HPDE6-E6E7 (cell line): ENCODE measurements around the gene TACC3.

Source experiments
- DNase-seq: peaks from one replicate; pipeline ENCODE4 v3.0.0; 2011; ENCODE audit warnings: missing footprints; ENCODE audit errors: extremely low spot score

TACC3 gene

DNA sequence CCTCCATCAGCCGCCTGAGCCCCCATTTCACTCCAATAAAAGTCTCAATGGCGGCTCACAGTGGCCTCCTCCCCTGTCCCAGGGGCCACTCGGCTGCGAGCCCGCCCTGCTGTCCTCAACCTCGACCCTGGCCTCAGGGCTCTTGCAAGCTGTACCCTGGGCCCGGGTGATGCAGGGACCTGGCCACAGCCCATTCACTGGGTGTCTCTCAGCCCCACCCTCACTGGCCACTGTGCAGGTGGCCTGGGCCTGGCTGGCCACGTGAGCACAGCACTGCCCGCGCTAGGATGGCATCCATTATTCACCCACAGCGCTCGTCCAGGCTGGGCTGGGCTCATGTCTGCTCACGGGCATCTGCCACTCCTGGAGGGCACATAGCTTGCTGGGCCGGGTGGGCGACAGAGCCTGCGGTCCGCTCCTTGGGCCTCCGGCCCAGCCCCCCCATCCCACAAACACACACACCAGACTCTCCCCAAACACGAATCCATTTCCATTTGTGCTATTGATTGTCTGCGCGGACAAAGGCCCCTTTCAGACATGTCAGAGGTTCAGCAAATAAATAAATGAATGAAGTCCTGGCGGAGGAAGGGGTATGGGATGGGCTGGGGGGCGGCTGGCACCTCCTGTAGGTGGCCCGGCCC, 55.3 kb downstream of the TACC3 start:
- DNase-seq, result no peak

DNA sequence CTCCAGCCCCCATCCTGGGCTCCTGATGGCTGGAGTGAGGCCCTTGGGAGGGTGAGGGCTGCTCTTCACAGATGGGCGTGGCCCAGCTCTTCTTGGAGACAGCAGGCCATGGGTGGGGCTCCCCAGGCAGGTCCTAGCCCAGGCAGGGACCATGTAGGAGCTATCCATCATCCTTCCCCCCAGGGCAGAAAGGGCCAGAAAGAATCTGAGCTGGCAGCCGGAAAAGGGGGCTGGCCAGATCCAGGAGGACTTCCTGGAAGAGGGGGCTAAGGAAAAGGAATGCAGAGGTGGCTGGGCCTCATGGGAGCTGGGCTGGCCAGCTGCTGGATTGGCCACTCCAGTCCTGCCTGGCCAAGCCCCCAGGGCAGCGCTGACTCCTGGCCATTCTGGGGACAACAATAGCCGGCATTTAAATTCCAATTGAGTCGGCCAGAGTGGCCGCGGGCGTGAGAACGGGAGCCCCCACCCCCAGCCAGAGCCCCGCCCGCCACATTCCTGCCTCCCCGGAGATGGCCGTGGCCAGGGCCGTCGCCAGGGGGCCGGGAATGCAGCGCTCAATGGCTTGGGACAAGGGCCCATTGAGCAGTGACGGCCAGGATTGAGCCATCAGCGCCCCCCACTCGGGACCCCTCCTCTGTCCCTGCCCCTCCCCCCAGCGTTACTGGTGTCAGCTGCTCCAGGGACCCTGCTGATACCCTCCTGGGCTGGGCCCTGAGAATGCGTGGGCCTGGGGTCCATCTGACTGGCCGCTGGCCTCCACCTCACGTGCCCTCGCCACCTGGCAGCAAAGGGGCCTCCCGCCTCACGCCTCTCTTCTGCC, 56.7 kb downstream of the TACC3 start:
- DNase-seq, result peak; percentile 85

DNA sequence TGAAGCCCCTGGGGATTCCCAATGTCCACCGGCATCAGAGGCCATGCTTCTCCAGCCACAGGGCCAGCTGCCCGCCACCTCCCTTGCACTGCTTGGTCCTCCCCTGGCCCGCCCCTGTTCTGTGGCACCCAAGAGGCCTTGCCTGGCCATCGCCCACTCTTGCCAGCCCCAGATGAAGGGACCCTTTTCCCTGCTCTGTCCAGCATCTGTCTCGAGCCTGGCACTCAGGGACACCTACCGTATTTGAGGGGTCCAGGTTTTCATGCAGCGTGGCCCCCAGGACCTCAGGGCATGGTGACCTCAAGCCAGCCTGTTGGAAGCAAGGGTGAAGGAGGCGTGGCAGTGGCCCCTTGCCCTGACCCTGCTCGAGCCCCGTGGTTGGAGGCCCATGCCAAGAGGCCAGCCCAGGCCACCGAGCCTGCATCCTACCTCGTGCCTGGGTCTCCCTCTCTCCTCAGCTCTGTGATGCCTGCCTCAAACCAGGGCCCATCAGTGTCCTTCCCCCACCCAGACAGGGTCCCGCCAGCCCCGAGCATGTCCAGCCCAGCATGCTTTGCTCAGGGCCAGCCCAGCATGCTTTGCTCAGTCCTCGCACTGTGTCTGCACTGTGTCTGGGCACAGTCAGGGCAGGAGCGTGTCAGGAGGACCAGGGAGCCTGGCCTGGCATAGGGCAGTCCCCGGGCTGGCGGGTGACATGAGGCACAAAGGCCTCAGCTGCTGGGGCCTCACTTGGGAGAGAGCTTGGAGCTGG, 57.5 kb downstream of the TACC3 start:
- no peak for DNase-seq

GRCh38 chr4:1779588-1780382, 58.5 kb downstream of the TACC3 start:
- no peak for DNase-seq

GRCh38 chr4:1780435-1780834, 59.1 kb downstream of the TACC3 start:
- DNase-seq, result no peak

DNA sequence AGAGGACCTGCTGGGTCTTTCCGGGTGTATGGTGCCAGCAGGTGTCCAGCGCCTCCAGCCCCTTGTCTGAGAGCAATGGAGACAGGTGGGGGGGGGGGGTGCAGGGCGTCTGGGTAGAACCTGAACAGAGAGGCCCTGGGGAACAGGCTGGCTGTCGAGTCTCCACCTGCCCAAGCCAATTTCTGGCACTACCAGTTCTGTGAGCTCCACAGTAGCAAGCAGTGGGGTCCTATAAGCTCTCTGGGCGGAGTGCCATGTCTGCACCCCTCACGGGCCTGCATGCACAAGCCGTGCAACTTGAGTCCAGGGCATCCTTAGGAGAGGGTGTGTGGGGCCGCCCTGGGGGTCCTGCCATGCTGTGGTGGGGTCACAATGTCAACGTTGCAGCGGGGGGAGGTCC, 61.7 kb downstream of the TACC3 start:
- DNase-seq, result no peak

DNA sequence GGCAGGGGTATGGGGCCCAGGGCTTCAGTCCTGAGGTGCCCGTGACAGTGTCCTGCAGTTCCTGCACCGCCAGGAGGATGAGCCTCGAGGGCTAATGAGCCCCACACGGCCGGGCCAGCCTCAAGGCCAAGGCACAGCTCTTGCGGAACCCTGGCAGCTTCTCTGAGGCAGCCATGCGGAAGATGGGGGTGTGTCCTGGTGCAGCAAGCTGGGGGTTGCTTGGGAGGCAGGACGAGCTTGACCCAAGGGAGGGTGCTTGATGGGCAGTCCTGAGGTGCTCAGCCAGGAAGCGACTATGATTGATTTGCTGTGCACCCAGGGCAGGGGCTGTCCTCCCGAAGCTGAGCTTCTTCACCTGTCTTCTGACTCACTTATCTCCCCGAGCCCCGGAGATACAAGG, 62.6 kb downstream of the TACC3 start:
- DNase-seq, result no peak

GRCh38 chr4:1784395-1784788, 63.1 kb downstream of the TACC3 start:
- DNase-seq, result no peak

DNA sequence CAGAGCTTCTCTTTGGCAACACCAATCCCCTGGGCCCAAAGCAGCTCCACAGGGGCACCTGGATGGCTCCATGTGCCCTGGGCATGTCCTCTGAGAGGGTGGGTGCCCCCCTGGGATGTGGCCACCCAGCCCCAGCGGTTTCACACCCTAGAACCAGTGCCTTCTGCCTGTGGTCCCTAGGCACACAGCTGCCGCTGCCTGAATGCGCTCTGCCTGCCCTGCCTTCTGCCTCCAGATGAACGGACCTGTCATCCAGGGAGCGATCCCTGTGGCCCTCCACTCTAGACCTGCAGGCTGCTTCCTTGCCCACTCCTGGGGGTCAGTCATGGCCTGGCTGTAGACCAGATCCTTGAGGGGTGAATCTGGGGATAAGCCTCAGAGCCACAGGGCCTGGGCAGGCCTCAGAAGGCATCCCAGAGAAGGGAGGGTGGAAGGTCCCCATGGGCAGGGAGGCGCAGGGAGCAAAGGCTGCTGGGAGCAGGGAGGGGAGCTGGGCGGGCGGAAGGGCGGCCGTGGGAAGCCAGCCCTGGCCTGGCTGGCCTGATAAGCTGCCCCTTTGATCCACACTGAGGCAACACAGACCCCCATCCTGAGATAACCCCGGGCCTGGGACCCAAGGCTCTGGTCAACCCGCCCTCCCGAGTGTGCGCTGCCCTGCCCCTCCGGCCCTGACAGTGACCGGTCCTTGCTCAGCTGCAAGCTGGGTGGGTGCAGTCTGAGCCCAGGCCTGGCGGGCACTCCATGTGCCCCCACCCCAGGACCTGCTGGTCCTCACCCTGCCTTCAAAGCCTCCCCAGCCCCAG, 63.7 kb downstream of the TACC3 start:
- no peak for DNase-seq

DNA sequence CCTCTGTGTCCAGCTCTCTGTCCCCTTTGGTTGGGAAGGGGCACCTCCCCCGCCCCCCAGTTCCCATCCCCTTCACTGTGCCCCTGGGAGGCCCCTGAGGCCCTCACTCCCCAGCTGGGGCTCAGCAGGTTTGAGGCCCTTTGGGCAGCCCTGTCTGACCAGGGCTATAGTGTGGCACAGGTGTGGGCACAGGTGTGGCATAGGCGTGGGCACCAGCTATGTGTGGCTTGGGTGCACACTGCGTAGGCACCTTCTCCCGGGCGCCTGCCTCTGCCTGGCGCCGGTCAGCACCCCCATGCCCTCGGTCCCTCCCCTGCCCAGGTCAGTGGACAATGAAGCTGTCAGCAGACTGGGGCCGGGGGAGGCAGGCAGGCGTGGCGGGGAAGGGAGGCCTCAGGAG, 64.3 kb downstream of the TACC3 start:
- no peak for DNase-seq

DNA sequence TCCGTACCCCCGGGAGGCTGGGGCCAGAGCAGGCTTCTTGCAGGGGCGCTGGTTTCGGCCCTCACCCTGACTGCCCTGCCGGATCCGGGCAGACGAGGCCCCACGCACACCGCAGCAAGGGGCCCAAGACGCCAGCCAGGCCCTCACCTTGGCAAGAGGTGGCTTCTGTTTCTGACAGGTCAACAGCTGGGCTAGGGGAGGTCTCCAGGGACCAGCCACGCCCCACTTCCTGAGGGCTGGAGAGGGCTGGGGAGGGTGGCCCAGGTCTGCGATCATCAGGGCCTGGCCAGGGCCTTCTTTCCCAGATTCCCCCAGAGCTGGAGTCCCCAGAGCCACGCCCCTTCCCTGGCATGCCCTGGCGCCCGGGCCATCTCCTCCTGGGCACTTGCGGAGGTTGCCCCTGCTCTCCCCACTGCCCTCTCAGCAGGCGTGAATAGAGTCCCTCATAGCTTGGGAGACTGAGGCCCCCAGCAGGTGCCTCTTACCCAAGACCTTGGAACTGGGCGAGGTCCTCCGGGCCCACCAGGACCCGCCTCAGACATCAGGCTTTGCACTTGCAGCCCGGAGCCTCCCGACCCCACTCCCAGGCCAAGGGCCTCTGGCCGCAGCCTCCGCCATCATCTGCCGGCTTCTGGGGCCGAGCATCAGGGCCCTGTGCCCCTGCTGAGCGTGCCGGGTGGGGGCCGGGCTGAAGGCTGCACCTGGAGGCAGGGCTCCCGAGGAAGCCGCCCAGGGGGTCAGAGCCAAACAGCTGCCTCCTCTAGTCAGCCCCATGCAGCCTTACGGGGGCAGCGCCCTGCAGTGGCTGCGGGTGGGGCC, 65.4 kb downstream of the TACC3 start:
- DNase-seq, result no peak

- no peak for DNase-seq
These were observed 66.2 kb downstream of the TACC3 start for GRCh38 chr4:1787411-1788077.

- DNase-seq, result no peak
These were observed 67.1 kb downstream of the TACC3 start for GRCh38 chr4:1788254-1788973.

- peak; percentile 78 for DNase-seq
These were observed 68.2 kb downstream of the TACC3 start for GRCh38 chr4:1789552-1789951.

DNA sequence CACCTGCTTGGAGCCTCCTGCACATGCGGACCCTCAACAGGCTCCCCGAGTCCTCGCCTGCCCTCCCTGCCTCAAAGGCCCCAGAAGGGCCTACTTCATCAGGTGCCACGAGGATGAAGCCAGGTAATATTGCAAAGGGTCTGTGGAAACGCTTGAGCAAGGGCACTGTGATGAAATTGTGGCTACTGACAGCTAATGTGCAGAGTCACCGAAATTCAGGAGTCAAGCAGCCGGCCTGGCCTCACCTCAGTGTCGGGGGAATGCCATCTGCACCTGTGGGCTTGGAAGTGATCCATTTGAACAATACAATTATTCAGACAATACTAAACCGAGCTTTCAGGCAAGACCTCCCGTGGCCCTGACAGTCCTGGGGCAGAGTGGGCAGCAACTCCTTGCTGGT, 68.7 kb downstream of the TACC3 start:
- no peak for DNase-seq

DNA sequence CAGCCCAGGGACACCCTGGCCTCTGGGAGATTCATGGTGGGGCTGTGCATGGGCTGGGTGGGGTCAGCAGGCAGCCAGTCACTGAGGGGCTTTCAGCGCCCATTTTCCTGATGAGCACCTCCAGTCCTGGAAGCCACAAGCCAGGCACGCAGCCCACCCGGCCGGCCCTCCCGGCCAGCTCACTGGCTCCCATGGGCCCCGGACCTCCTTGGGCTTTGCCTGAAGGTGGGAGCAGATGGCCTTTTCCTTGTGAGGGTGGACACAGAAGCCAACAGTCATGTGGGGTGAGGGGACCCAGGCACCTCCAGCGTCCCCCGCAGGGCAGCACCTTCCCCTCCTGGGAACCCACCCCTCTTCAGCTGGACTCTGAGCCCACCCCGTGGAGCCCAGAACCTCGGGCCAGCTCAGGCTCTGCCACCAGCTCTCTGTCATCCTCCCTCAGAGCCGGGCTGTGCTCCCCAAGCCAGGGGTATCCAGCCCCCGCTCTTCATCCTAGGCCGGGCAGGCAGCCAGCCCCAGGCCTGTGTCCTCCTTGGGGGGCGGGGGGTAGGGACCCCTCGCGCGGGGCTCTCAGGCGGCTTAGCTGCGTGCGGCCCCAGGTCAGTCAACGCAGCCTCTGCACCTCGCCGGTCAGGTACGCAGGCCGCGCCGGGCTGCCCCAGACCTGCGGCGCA, 71.0 kb downstream of the TACC3 start:
- no peak for DNase-seq

DNA sequence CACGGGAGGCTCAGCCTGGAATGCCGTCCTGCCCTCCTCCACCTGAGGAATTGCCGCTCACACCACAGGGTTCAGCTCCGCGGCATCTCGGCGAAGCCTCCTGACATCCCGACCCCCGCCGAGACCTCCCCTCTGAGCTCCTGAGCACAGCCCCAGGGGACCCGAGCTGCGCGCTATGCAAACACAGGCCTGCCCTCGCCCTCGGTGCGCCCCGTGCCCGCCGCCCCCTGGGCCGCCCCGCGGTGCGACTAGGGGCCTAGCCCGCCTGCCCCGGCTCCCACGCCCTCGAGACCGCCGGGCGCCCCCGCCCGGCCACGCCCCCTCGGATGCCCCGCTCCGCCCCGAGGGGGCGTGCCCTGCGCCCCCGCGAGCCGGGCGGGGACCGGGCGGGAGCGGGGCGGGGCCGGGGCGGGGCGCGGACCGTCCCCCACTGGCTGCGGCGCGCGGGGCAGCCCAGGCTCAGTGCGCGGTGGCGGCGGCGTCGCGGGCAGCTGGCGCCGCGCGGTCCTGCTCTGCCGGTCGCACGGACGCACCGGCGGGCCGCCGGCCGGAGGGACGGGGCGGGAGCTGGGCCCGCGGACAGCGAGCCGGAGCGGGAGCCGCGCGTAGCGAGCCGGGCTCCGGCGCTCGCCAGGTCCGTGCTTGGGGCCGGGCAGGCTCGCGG, 71.6 kb downstream of the TACC3 start, which contains the start of gene FGFR3:
TSS of gene FGFR3 (plus strand) at position 462 of the 664 bp plus-strand sequence. CDS start 642 bp downstream, outside the sequence.
- DNase-seq, result peak; percentile 63

- no peak for DNase-seq
These were observed 72.1 kb downstream of the TACC3 start for GRCh38 chr4:1793496-1793840.
